ENCODE data around the gene SRL. TPM values are rescaled to one million over a fixed set of nuclear protein-coding genes. Genes with fewer than 3 reads are reported as not detected.

SRL gene
- total and polyA plus RNA-seq, 2 of the 4 experiments (the other 2 are of a cell fraction), result under 0.01 to 0.14 TPM

- Histone ChIP-seq H3K4me1 (ENCODE audit: control insufficient read depth, insufficient read depth, low read length) (peaks cover 21% of the 10 kb centered on the region), H3K4me3 (ENCODE audit: insufficient read depth, low read depth, low read length) (no peak overlapping the region), H2AFZ (replicated peaks; ENCODE audit: low read length, poor library complexity) (no peak overlapping the region), H2AK5ac (ENCODE audit: low read depth, low read length) (no peak overlapping the region), H2BK15ac (ENCODE audit: low read depth, low read length) (no peak overlapping the region), H3K9ac (ENCODE audit: low read depth, low read length) (no peak overlapping the region), H3K9me3 (ENCODE audit: control insufficient read depth, insufficient read depth, low read length) (no peaks in the 10 kb centered on the region), H2AK9ac (replicated peaks; ENCODE audit: low read depth, low read length, poor library complexity) (no peak overlapping the region), H3K56ac (ENCODE audit: extremely low read depth, insufficient read depth, low read length) (no peak overlapping the region; the same call in 1 of the 2 replicates), H4K91ac (ENCODE audit: insufficient read depth, low read depth, low read length) (no peak overlapping the region), H4K20me1 (ENCODE audit: insufficient read depth, low read length) (no peaks in the 10 kb centered on the region), H3K27me3 (ENCODE audit: control insufficient read depth, insufficient read depth, low read length) (no peaks in the 10 kb centered on the region), H2BK5ac (ENCODE audit: low read depth, low read length, poor library complexity, severe bottlenecking) (no peak overlapping the region), H3K23ac (ENCODE audit: low read depth, low read length) (no peak overlapping the region), H3K9me1 (ENCODE audit: insufficient read depth, low read length) (peaks cover 17% of the 10 kb centered on the region), H2BK20ac (ENCODE audit: low read depth, low read length) (no peak overlapping the region), H3K79me1 (ENCODE audit: low read depth in 1 of 2, low read length in 2 of 2) (peaks cover 0 to 7% of the 10 kb centered on the region in 2 experiments; a peak in 2 of 4 replicates), H3K4ac (ENCODE audit: low read depth, low read length) (no peak overlapping the region), H3K18ac (ENCODE audit: low read depth, low read length) (no peak overlapping the region), H3K14ac (replicated peaks; ENCODE audit: low read depth, low read length) (no peak overlapping the region), H3K27ac (ENCODE audit: insufficient read depth, low read length) (no peak overlapping the region), H4K8ac (ENCODE audit: low read depth in 2 of 2, low read length in 2 of 2) (no peak overlapping the region), H3K36me3 (ENCODE audit: control insufficient read depth, insufficient read depth, low read length) (no peaks in the 10 kb centered on the region), H4K5ac (ENCODE audit: low read depth, low read length) (no peak overlapping the region), H2BK120ac (ENCODE audit: low read depth, low read length) (no peak overlapping the region), H3K4me2 (ENCODE audit: low read depth, low read length) (no peak overlapping the region)
- CTCF ChIA-PET, result no interaction called here
- in situ Hi-C loops (cut with MboI; ENCODE audit: low sequenced_read_pairs), result no loop called here
- BruUV-seq (replicated peaks), result no TSS peak
- no peak for TF ChIP-seq POLR2A (IDR thresholded peaks at IDR 0.05; ENCODE audit: low read depth, low read length)
- no peak for TF ChIP-seq MAFK (IDR thresholded peaks at IDR 0.05; ENCODE audit: low read depth, low read length)
- no peak for TF ChIP-seq CTCF (conservative IDR thresholded peaks at IDR 0.05; ENCODE audit: low read depth, low read length)
- TF ChIP-seq RFX5 (IDR thresholded peaks at IDR 0.05; ENCODE audit: low read depth, low read length), result no peak
- no peak for TF ChIP-seq SMC3 (IDR thresholded peaks at IDR 0.05; ENCODE audit: low read depth, low read length)
- TF ChIP-seq CEBPB (IDR thresholded peaks at IDR 0.05; ENCODE audit: low read depth, low read length), result no peak
- no peak for TF ChIP-seq RCOR1 (IDR thresholded peaks at IDR 0.05; ENCODE audit: insufficient replicate concordance, low read length)
- no peak for TF ChIP-seq BHLHE40 (IDR thresholded peaks at IDR 0.05; ENCODE audit: low read depth, low read length)
- no peak for TF ChIP-seq MAZ (IDR thresholded peaks at IDR 0.05; ENCODE audit: borderline replicate concordance, low read depth, low read length)
- no peak for TF ChIP-seq MXI1 (IDR thresholded peaks at IDR 0.05; ENCODE audit: borderline replicate concordance, low read depth, low read length)
- no peak for TF ChIP-seq CHD1 (IDR thresholded peaks at IDR 0.05; ENCODE audit: low read depth, low read length)
- TF ChIP-seq USF2 (IDR thresholded peaks at IDR 0.05; ENCODE audit: low read depth, low read length), result no peak
- 79% methylated on average over 2 of the region's 6 CpGs; no CpG with 5 or more reads in 1 of the 2 experiments for WGBS, 2 experiments (ENCODE audit: extremely low coverage in 2 of 2, insufficient read length in 1 of 2)
- dilution Hi-C loops (cut with HindIII; ENCODE audit: low sequenced_read_pairs, unreplicated experiment), result no loop called here
- ATAC-seq (ENCODE audit: low read depth), result no peak
- DNase-seq, result no peak
- intact Hi-C loops (cut with micrococcal nuclease), result no loop called here
- POLR2A ChIA-PET (ENCODE audit: unreplicated experiment), result no interaction called here
Measured at GRCh38 chr16:4209666-4210065, 32.2 kb downstream of the SRL start.
